ENCODE results near the gene ACSL6.

The ACSL6 gene

DNA sequence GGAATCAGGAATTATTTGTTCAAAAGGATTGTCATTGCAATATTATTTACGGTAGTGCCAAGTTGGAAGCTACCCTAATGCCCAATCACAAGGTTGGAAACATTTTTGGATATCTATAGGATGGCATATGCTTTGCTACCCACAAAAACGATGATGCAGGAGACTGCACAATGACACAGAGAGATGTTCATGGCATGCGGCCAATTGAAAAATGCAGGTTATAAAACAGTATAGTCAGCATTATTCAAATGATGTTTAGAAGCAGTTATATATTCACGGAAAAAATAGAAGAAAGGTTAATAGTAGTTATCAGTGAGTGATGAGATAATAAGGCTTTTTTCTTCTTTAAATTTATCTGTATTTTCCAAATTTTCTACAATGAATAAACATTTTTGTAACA, 5.9 kb upstream of the ACSL6 start:
- no peak for DNase-seq (ENCODE audit: low read depth in 3 of 3, low spot score in 1 of 3)

DNA sequence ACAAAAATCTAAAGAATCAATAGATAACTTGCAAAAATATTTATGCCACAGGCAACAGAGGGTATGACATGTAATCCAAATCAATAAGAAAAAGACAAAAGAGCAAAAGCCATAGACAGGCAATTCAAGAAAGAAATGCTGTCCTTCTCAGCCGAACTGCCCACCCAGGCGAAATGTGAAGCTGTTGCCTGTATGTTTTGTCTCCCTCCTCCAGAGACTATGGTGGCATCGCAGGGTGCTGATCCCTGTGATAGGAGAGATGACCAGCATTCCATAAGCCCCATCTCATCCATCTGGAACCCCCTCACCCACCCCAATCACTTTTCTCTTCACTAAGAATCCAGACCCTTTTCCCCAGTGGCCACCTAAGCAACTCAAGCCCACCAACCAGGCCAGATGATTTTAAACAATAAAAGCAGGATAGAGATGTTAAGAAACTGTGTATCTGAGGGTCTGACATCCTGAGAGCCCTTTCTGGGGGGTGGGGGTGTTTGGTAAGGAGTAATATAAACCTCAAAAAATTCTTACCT, 5.3 kb upstream of the ACSL6 start:
- no peak for DNase-seq (ENCODE audit: low read depth in 3 of 3, low spot score in 1 of 3)

- DNase-seq (ENCODE audit: low read depth in 3 of 3, low spot score in 1 of 3), result no peak
Observed at GRCh38 chr5:132013711-132014110, 2.3 kb upstream of the ACSL6 start.

DNA sequence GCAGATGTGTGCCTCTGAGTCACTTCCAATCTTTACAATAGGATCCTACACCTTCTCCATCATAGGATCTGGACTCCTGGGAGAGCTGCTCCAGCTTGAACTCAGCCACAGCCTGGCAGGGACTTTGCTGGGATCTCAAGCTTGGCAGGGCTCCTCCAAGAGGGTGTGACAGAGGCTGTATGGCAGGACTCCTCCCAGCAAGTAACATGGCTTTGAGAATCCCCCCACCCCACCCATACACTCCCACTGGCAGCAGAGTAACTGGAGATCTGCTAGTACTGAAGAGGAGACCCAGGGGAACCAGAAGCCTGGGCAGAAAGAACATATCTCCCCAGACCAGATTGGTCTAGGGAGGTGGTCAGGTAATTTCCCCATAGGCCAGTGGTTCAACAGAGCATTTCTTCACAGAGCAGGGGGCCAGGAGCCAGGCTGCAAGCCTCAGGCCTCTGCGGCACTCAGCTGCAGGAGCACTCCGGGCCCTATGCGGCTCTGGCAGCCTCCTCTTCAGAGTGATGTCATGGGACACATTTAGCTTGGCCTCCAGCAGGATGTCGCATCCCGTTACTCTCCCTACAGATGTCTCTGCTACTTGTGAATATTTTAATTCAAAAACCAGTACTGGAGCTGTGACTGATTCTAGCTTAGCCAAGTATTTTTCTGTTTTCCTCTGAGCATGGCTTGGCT, 1.7 kb upstream of the ACSL6 start:
- DNase-seq (ENCODE audit: low read depth in 3 of 3, low spot score in 1 of 3), result no peak

DNA sequence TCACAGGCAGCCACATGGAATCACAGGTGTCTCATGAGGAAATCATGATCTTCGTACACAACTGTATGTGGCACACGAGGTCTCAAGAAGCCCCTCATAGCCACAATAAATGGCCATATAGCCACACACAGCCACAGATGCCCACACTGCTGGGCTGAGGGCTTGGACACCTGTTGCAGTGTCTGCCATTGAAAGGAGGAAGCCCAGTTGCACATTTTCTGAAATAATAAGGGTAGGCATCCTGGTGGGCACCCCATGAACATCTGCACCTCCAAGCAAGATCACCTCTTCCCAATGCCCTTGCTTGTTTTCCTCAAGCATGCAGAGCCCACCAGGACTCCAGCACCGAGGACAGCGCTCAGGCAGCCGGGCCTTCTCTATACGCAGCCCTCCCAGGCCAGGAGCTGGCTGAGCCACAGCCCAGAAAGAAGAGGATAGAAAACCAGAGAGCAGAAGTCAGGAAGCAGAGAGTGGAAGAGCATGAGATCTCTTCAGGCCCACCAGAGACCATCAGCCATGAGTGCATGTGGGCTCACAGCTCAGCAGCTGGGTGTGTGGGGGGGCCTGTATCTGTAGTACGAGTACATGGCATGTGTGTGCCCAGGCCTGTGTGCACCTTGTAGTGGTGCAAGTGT, 1.0 kb upstream of the ACSL6 start:
- no peak for DNase-seq (ENCODE audit: low read depth in 3 of 3, low spot score in 1 of 3)

- DNase-seq (ENCODE audit: low read depth in 3 of 3, low spot score in 1 of 3), result no peak
Observed at GRCh38 chr5:132010989-132011621, 353 bp downstream of the ACSL6 start.

- DNase-seq (ENCODE audit: low read depth in 3 of 3, low spot score in 1 of 3), result no peak
Observed at GRCh38 chr5:132010645-132010988, 841 bp downstream of the ACSL6 start.

DNA sequence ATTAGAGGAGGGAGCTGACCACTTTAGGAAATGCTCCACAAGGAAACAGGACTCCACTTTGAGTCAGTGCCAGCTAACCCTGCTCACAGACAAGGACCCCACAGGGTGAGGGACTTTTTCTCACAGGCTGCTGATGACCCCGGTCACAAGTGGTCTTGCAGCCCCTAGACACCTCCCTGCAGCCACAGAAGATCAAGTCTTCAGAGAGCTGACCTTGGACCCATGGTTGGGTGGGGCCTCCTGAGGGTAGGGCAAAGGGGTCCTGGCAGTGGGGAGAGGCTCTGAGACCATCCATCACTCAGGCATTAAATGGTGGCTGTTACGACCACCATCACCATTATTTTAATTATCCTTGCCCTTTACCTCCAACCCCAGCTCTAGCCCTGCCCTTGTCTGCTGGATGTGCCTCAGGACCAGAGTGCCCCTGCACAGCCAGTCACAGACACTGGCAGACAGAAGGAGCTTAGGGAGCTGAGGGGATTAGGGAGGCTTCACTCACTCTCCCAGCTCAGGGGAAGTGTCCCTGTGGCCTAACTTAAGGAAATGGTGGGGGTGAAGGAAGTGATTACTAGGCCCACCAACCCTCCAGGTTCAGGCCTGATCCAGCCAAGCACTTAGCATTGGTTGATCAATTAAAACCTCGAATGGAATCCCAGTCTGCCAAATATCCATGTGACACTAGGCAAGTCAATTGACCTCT, 1.6 kb downstream of the ACSL6 start:
- DNase-seq (ENCODE audit: low read depth in 3 of 3, low spot score in 1 of 3), result no peak

- no peak for DNase-seq (ENCODE audit: low read depth in 3 of 3, low spot score in 1 of 3)
Observed at GRCh38 chr5:132008961-132009680, 2.3 kb downstream of the ACSL6 start.

- DNase-seq (ENCODE audit: low read depth in 3 of 3, low spot score in 1 of 3), result no peak
Observed at GRCh38 chr5:132008163-132008473, 3.3 kb downstream of the ACSL6 start.

DNA sequence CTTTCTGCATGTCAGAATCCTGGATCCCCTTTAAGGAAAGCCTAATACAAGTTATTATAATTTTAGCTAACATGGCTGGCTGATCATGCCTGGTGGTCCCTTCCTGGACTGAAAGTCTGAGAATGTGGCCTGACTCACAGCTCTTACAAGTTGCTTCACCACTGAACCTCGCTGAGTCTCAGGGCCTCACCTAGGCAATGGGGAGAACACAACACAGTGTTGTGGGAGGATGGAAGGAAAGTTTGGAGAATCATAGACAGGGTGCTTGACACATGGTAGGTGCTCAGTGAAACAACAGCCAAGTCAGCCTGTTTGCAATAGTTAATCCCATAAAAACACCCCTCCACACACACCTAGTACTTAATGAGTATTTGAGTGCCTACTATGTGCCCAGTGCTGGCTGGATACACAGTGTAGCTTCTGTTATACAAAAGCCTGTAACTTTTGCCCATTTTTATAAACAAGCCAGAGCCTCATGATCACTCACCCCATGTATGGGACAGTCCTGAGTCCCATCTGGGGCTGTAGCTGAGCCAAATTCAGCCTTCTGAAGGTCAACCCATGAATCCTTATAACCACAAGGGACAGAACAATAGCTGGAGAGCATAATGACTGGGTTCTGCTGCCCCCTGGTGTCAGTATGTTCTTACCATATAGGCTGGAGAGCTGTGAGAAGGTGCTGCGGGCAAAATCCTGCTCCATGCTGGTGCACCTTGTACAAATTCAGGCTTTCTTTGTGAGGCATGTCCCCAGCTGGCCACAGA, 3.9 kb downstream of the ACSL6 start:
- peak; percentile 32 to 48 (median 47) for DNase-seq (ENCODE audit: low read depth in 3 of 3, low spot score in 1 of 3)

DNA sequence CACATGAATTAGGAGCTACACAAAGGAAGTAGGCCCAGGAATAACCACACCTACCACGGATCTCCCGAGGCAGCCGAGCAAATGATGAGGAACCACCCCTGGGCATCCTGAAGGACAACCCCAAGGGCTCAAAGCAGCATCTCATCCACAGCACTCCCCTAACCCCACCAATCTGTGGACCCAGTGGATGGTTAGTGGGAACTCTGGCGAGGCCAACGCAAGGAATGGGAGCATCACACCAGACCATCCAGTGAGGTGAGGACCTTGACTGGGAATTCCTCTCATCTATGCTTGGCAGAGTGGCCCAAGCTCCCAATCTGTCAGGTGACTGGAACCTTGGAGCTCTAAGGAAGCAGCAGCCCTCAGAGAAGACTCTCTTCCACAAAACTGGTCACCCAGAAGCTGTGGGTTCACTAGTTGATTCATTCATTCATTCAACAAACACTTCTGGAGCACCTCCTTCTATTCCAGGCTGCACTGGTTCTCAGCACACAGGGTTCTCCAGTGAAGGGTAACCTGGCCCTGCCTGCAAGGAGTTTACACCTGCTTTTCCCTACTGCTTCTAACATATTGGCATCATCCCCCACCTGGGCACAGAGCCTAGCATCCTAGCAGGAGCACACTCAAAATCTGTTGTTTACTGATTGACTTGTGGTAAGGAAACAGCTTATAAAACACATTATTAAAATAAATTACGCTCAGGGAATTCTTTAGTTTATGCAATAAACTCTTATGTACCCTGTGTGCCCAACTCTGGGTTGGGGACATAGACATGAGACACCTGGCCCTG, 4.9 kb downstream of the ACSL6 start:
- DNase-seq (ENCODE audit: low read depth in 3 of 3, low spot score in 1 of 3), result no peak

- DNase-seq (ENCODE audit: low read depth in 3 of 3, low spot score in 1 of 3), result no peak
Observed at GRCh38 chr5:132005591-132005990, 5.9 kb downstream of the ACSL6 start.

GRCh38 chr5:132003982-132004381, 7.5 kb downstream of the ACSL6 start:
- no peak for DNase-seq (ENCODE audit: low read depth in 3 of 3, low spot score in 1 of 3)

- DNase-seq (ENCODE audit: low read depth in 3 of 3, low spot score in 1 of 3), result no peak
Observed at GRCh38 chr5:132003170-132003744, 8.2 kb downstream of the ACSL6 start.

- DNase-seq (ENCODE audit: low read depth in 3 of 3, low spot score in 1 of 3), result no peak
Observed at GRCh38 chr5:132002757-132003156, 8.7 kb downstream of the ACSL6 start.

- DNase-seq (ENCODE audit: low read depth in 3 of 3, low spot score in 1 of 3), result no peak
Observed at GRCh38 chr5:132001647-132002561, 9.6 kb downstream of the ACSL6 start.

GRCh38 chr5:132000677-132001453, 10.6 kb downstream of the ACSL6 start:
- DNase-seq (ENCODE audit: low read depth in 3 of 3, low spot score in 1 of 3), result peak in 1 of 3 donors; percentile 22
